Measurements from ENCODE around the gene IMMP2L. TPM values are rescaled to one million over a fixed set of nuclear protein-coding genes. Genes with fewer than 3 reads are reported as not detected.

IMMP2L gene
- total RNA-seq, 4 donors from 2014 or later, result 8.3 to 19.2 (median 17.8) TPM

DNA sequence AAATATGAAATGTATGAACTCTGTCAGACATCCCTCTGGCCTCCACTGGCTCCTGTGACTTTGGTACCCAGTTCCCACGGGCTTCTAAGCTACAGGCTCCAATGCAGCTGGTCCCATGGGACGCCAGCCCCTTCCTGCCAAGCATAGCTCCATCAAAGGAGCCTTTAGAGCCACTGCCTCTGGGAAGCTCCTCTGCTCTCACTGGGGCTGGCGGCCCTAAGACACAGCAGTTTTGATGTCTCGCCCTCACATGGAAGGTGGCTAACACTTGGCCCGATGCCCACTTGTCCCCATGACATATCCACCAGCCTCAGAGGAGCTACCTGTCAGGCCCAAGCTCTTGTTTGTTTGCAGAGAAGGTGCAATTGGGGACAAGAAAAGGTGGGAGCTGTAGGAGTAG lies 925.0 kb downstream of the IMMP2L start:
- no peaks in the 10 kb centered on the region for H3K9me3 ChIP-seq
- no peak overlapping the region for H3K27ac ChIP-seq
- no peak overlapping the region for H3K4me3 ChIP-seq
- intact Hi-C loops (cut with DNase I; ENCODE audit: low total_unique reads), result no loop called here
- H3K4me1 ChIP-seq, result no peaks in the 10 kb centered on the region
- H3K27me3 ChIP-seq, result no peaks in the 10 kb centered on the region
- DNase-seq (no peak), ATAC-seq (no peak)
- no peaks in the 10 kb centered on the region for H3K36me3 ChIP-seq
- in situ Hi-C loops (cut with MboI; ENCODE audit: low sequenced_read_pairs in 4 of 4), result no loop called here
- TF ChIP-seq, protein P1, sequence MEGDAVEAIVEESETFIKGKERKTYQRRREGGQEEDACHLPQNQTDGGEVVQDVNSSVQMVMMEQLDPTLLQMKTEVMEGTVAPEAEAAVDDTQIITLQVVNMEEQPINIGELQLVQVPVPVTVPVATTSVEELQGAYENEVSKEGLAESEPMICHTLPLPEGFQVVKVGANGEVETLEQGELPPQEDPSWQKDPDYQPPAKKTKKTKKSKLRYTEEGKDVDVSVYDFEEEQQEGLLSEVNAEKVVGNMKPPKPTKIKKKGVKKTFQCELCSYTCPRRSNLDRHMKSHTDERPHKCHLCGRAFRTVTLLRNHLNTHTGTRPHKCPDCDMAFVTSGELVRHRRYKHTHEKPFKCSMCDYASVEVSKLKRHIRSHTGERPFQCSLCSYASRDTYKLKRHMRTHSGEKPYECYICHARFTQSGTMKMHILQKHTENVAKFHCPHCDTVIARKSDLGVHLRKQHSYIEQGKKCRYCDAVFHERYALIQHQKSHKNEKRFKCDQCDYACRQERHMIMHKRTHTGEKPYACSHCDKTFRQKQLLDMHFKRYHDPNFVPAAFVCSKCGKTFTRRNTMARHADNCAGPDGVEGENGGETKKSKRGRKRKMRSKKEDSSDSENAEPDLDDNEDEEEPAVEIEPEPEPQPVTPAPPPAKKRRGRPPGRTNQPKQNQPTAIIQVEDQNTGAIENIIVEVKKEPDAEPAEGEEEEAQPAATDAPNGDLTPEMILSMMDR (IDR thresholded peaks at IDR 0.05 in 4 of 5, conservative IDR thresholded peaks at IDR 0.05 in 1 of 5), result no peak
- no peak for TF ChIP-seq POLR2A (IDR thresholded peaks at IDR 0.05)

DNA sequence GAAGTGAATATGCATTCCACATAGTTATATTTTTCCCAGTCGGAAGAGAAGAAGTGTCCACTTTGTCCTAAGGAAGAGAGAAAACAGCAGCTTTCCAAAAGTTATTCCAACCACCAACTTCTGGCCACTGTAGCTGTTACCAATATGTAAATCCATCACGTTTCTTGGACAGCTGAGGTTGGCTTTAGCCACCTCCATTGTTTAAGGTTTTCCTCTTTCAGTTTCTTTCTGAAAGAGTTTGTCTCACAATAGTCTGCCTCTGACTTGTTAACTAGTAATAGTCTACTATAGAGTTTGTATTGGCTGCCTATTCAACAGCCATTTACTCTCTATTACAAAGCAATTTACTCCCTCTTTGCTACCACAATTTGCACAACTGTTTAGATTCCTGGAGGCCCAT lies 929.0 kb downstream of the IMMP2L start:
- in situ Hi-C loops (cut with MboI; ENCODE audit: low sequenced_read_pairs in 4 of 4), result no loop called here
- ATAC-seq (no peak), DNase-seq (no peak)
- Histone ChIP-seq H3K36me3 (no peaks in the 10 kb centered on the region), H3K27ac (no peak overlapping the region), H3K4me1 (no peaks in the 10 kb centered on the region), H3K9me3 (no peaks in the 10 kb centered on the region), H3K27me3 (no peaks in the 10 kb centered on the region), H3K4me3 (no peak overlapping the region)
- intact Hi-C loops (cut with DNase I; ENCODE audit: low total_unique reads), result no loop called here
- TF ChIP-seq POLR2A (IDR thresholded peaks at IDR 0.05), result no peak
- TF ChIP-seq, protein P1 (IDR thresholded peaks at IDR 0.05 in 4 of 5, conservative IDR thresholded peaks at IDR 0.05 in 1 of 5), result no peak

GRCh38 chr7:110626414-110626813 lies 935.9 kb downstream of the IMMP2L start:
- Histone ChIP-seq H3K36me3 (no peaks in the 10 kb centered on the region), H3K9me3 (no peaks in the 10 kb centered on the region), H3K27me3 (no peaks in the 10 kb centered on the region), H3K4me3 (no peak overlapping the region), H3K27ac (no peak overlapping the region), H3K4me1 (no peaks in the 10 kb centered on the region)
- ATAC-seq (no peak), DNase-seq (no peak)
- TF ChIP-seq, protein P1 (IDR thresholded peaks at IDR 0.05 in 4 of 5, conservative IDR thresholded peaks at IDR 0.05 in 1 of 5), result no peak
- TF ChIP-seq POLR2A (IDR thresholded peaks at IDR 0.05), result no peak
- in situ Hi-C loops (cut with MboI; ENCODE audit: low sequenced_read_pairs in 4 of 4), result no loop called here
- intact Hi-C loops (cut with DNase I; ENCODE audit: low total_unique reads), result no loop called here

DNA sequence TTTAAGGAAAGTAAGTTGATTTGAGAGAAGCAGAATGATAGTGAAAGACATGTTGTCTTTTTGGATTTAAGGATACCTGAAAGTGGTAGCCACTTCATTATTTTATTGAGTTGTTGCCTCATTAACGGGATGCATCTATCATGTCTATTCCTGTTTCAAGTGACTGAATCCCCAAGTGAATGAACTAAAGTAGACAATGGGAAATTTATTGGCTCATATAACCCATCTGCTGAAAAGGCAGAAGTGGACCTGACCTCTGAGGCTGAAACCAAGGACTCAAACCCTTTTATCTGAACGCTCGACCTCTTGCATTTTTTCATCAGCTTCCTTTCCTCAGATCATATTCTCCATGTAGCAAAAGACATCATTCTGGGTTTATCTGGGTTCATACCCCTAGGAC lies 937.0 kb downstream of the IMMP2L start:
- DNase-seq (no peak), ATAC-seq (no peak)
- no peaks in the 10 kb centered on the region for H3K36me3 ChIP-seq
- H3K4me3 ChIP-seq, result no peak overlapping the region
- no peaks in the 10 kb centered on the region for H3K4me1 ChIP-seq
- no peak for TF ChIP-seq POLR2A (IDR thresholded peaks at IDR 0.05)
- TF ChIP-seq, protein P1 (IDR thresholded peaks at IDR 0.05 in 4 of 5, conservative IDR thresholded peaks at IDR 0.05 in 1 of 5), result no peak
- H3K27me3 ChIP-seq, result no peaks in the 10 kb centered on the region
- in situ Hi-C loops (cut with MboI; ENCODE audit: low sequenced_read_pairs in 4 of 4), result no loop called here
- H3K27ac ChIP-seq, result no peak overlapping the region
- intact Hi-C loops (cut with DNase I; ENCODE audit: low total_unique reads), result no loop called here
- no peaks in the 10 kb centered on the region for H3K9me3 ChIP-seq

- H3K4me3 ChIP-seq, result no peak overlapping the region
- DNase-seq (no peak), ATAC-seq (no peak)
- no peaks in the 10 kb centered on the region for H3K4me1 ChIP-seq
- TF ChIP-seq, protein P1 (IDR thresholded peaks at IDR 0.05 in 4 of 5, conservative IDR thresholded peaks at IDR 0.05 in 1 of 5), result no peak
- no peak for TF ChIP-seq POLR2A (IDR thresholded peaks at IDR 0.05)
- in situ Hi-C loops (cut with MboI; ENCODE audit: low sequenced_read_pairs in 4 of 4) (no loop called here), intact Hi-C loops (cut with DNase I; ENCODE audit: low total_unique reads) (no loop called here)
- H3K27me3 ChIP-seq, result no peaks in the 10 kb centered on the region
- H3K36me3 ChIP-seq, result no peaks in the 10 kb centered on the region
- no peaks in the 10 kb centered on the region for H3K9me3 ChIP-seq
- H3K27ac ChIP-seq, result no peak overlapping the region
Measured at GRCh38 chr7:110623436-110623835, 938.9 kb downstream of the IMMP2L start.

Measured in gastrocnemius medialis (tissue), 4 donors.